Activated CD4-positive, CD25-positive, alpha-beta regulatory T cell treated with anti-CD3 and anti-CD28 coated beads, Interleukin-2, amount 50 U/mL, for 16 hours (primary cell): Measurements from ENCODE around the gene C17orf78.
"Not testable (repeated sequence)": the region's sequence is repeated elsewhere in the genome, so short reads cannot be mapped to it uniquely, and the experiment has no call there.

Experiments used
- DNase-seq: peaks from one replicate; pipeline ENCODE4 v3.0.0-alpha.2; 2020; ENCODE audit warnings: low read depth, low spot score

Gene C17orf78

DNA sequence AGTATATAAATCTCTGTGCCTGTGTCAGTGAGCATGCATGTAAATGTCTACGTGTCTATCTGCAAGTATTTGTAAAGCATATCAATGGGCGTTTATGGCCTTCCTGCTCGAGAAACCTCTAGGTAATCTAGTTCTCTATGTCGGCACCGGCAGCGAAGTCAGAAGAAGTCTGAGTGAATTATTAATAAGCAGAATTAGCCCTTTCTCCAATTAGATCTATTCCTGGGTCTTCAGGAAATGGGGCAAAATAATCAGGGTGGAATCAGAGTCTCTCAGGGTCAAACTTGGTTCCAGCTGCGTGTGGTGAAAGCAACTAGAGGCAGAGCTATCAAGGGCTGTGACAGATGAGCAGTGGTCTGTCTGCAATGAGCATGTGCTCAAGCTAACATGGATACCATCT, at the start of gene C17orf78:
TSS of gene C17orf78 (plus strand) at position 280 of the 400 bp plus-strand sequence. CDS start at position 388, 108 bp downstream.
- DNase-seq, result no peak

- DNase-seq, result no peak
Measured at GRCh38 chr17:37327341-37328090, 48.3 kb upstream of the C17orf78 start.

DNA sequence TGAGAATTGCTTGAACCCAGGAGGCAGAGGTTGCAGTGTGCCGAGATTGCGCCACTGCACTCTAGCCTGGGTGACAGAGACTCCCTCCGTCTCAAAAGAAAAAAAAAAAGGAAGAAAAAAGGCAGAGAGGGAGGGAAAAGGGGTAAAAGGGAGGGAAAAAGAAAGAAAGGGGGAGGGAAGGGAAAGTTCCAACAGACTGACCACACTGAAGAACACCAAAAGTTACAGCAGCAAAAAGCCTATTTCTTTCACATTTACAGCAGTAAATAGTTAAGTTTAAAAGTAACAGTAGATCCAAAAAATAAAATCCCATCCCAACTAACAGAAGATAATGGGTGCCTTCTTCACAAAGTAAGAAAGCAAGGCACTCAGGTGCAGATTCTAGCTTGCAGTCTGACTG, 36.9 kb upstream of the C17orf78 start:
- no peak for DNase-seq

- DNase-seq, result no peak
Measured at GRCh38 chr17:37339321-37339720, 36.5 kb upstream of the C17orf78 start.

DNA sequence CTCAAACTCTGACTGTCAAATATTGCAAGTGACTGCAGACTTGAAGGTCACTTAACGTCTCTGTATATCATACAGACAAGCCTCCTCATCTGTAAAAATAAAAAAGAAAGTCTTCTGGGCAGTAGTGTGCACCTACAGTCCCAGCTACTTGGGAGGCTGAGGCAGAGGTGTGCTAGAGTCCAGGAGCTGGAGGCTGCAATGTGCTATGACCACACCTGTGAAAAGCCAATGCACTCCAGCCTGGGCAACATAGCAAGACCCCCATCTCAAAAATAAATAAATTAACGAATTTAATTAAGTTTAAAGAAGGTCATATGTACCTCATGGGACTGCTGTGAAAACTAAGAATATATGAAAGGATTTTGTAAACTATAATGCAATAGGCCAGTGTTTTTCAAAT, 35.0 kb upstream of the C17orf78 start:
- no peak for DNase-seq

DNA sequence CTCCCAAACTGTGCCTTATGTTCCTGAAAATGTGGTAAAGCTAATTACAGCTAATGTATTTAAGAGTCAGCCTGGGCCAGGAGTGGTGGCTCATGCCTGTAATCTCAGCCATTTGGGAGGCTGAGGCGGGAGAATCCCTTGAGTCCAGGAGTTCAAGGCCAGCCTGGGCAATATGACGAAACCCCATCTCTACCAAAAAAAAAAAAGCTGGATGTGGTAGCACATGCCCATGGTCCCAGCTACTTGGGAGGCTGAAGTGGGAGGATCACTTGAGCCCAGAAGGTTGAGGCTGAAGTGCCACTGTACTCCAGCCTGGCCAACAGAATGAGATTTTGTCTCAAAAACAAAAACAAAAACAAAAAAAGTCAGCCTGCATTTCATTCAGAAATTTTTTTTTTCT, 33.2 kb upstream of the C17orf78 start:
- DNase-seq, result no peak

GRCh38 chr17:37344519-37344918, 31.3 kb upstream of the C17orf78 start:
- DNase-seq, result no peak

GRCh38 chr17:37346863-37347402, 28.9 kb upstream of the C17orf78 start:
- not testable (repeated sequence) for DNase-seq

- DNase-seq, result not testable (repeated sequence)
Measured at GRCh38 chr17:37356796-37357569, 18.8 kb upstream of the C17orf78 start.

DNA sequence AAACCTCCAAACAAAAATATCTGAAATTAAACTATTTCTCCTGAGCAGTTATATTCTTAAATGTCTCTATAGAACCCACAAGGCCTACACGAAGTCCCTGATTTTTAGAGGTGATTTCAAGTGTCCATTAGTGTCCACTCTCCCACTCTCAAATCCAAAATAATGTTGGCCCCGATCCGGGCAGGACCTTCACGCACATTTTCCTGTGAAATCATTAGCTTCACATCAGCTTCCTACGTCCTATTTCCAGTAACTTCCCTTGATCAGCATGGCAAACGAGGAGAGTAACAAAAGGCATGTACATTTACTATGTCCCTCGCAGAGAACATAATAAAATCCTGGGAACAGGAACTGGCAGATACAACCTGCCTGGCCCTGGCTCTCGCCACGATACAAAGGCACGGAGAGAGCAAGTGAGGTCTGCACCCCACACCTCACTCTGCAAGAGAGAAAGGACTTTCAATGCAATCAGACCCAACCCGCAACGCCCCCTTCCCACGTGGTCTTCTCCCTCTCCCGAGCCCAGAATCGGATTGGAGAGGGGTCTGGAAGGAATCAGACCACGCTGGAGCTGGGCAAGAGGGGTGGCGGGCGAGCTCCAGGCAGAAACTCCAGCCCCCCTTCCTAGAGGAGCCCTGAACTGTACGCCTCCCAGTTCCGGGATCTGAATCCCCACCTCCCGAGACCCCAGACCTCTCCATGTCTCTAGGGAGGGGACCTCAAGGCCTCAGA, 17.5 kb upstream of the C17orf78 start:
- no peak for DNase-seq

DNA sequence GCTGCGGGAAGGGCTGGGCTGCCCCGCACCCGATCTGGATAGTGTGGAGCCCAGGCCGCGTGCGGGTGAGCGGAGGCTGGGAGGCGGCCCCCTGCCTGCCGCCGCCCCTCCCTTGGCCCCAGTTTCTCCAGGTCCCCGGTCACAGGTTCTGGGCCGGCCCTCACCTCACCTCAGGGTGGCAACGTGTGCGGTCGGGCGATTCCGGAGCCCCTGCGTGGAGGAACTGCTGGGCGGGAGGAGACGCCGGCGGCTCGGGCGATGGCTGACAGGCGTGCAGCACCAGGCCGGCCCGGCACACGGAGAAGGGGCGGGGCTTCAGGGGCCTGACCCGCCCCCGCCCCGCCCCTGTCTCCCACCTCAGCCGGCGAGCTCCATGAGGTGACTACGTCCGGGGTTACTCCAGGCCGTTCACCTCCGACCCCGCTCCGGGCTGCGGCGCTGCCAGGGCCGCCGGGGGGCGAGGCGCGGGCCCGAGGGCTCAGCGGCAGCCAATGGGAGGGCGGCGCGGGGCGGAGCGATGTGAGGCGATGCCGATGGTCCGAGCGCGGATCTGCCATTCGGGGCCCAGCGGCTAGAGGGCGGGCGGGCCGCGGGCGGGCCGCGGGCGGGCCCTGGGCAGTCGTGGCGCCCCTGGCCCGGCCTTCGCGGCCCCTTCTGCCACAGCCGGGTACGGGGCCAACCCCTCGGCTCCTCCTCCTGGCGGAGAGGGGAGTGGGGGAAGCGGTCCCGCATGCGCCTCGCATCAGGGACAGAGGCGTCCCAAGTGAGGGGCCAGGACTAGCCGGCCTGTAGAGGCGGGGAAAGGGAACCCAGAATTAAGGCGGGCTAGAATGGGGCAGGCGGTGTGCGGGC, 16.7 kb upstream of the C17orf78 start:
- DNase-seq, result peak; percentile 73

DNA sequence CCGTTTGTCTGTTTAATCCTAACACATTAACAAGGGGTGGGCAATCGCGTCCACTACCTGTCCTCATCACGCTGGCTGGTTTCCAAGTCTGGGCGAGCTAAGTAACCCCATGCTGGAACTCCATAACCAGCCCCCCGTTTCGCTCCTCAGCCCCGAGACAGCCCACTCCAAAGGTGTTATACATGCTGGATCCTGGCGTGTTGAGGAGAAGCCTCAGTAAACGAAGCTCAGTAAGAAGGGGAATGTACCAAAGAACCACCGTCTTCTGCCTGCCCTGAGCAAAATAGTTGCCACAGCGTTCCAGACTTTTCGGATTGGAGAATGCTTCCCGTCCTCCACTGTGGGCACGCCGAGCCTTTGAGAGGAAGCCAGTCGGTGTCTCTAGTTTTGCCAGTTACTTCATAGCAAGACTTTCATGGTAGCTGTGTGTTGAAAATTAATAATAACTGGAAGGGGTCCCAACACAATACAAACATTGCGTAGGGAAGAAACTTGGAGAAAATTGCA, 16.1 kb upstream of the C17orf78 start:
- no peak for DNase-seq

DNA sequence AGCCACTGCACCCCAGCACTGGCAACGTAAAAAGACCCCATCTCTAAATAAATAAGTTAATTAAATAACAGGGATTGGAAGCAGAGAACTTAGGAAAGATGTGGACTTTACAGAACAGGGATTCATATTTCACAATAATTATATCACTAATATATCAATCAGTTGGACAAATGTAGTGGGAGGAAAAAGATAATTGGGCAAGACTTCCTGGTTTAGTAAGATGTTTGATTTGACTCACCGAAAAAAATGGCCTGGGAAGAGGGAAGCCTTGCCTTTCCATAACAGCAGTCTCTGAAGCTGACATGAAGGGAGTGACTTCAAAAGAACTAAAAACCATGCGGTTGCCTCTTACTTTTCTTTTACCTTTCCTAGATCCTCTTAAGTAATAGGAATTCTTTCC, 15.2 kb upstream of the C17orf78 start:
- no peak for DNase-seq

DNA sequence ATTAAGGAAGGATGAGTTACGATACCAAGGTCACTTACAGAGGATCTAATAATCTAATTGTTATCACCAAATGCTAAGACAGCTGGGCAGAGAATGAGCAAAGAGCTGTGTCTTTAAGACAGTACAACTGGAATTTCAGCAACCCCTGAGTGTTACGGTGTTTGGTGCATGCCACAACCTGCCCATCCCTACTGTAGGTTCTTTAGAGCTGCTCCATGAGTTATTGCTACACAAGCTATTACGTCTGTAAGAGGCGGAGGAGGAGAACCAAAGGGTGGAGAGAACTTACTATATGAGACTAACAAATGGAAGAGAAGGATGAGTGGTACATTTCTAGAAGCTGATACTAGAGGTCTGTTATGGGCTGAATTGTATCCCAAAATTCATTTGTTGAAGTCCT, 14.2 kb upstream of the C17orf78 start:
- DNase-seq, result no peak

DNA sequence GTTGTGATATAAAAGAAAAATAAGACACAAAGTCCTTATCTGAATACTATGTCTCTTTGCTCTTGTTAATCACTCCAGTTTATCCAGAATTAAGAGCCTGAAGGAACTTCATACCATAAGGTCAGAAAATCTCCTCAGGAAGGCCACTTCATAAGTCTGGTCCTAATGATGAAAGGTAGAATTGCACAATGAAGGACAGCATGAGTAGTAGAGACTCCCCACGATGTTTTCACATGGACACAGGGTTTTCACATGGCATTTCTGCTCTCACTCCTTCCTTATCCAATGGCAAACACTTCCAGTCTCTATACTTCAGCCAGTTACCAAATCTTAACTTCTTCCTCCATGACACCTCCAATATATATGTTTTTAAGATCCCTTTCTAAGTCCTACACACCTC, 10.2 kb upstream of the C17orf78 start:
- DNase-seq, result no peak

- DNase-seq, result no peak
Measured at GRCh38 chr17:37368577-37368976, 7.2 kb upstream of the C17orf78 start.

- peak; percentile 24 for DNase-seq
Measured at GRCh38 chr17:37373530-37374159, 2.1 kb upstream of the C17orf78 start.

GRCh38 chr17:37382056-37382455, 6.3 kb downstream of the C17orf78 start:
- DNase-seq, result no peak

DNA sequence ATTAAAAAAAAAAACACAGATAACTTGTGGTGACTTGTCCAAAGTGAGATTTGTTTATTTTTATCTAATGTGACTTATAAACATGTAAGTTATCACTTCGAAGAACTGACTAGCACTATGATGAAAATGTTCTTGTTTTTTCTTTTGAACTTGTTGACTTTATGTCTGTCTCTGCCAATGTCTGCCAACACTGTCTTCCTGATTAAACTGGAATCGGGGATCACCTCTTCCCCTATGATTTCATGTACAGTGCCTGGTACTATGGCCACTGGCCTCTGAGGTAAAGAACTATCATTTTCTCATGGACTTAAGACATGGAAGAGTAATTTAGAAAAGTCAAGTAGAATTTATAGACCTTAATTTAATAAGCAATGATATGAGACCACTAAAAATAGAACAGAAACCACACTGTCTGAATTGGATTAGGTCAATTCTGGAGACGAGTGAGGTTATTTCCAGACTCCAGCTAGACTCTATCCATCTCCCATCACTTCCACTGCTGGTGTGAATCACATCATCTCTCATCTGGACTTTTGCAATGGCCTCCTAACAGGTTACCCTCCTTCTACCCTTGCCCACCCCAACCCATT, 8.9 kb downstream of the C17orf78 start:
- DNase-seq, result no peak

GRCh38 chr17:37385474-37385990, 9.7 kb downstream of the C17orf78 start:
- DNase-seq, result no peak
